ENCODE data around the gene DCC.

DNA sequence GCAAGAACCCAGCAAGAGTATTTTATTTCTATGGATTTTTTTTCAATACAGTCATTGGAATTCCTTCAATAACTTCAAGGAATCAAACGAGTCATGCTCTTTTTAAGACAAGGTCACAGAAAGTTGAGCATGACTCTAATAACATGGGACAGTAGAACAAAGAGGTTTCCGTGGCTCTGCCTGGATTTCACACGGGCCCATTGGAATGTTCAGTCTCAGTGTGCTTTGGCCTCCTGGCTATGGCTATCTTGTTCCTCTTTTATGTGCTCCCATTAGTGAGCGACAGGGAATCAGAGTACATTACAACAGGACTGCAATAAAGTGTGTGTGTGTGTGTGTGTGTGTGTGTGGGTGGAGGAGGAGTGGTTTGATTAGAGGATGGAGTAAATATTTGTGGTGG is 312.4 kb downstream of the DCC start:
- TF ChIP-seq CTCF (conservative IDR thresholded peaks at IDR 0.05; ENCODE audit: low read depth in 2 of 2) = no peak
- no peak for TF ChIP-seq EZH2 (IDR thresholded peaks at IDR 0.05; ENCODE audit: low read depth, unreplicated experiment)
- TF ChIP-seq, protein P1, sequence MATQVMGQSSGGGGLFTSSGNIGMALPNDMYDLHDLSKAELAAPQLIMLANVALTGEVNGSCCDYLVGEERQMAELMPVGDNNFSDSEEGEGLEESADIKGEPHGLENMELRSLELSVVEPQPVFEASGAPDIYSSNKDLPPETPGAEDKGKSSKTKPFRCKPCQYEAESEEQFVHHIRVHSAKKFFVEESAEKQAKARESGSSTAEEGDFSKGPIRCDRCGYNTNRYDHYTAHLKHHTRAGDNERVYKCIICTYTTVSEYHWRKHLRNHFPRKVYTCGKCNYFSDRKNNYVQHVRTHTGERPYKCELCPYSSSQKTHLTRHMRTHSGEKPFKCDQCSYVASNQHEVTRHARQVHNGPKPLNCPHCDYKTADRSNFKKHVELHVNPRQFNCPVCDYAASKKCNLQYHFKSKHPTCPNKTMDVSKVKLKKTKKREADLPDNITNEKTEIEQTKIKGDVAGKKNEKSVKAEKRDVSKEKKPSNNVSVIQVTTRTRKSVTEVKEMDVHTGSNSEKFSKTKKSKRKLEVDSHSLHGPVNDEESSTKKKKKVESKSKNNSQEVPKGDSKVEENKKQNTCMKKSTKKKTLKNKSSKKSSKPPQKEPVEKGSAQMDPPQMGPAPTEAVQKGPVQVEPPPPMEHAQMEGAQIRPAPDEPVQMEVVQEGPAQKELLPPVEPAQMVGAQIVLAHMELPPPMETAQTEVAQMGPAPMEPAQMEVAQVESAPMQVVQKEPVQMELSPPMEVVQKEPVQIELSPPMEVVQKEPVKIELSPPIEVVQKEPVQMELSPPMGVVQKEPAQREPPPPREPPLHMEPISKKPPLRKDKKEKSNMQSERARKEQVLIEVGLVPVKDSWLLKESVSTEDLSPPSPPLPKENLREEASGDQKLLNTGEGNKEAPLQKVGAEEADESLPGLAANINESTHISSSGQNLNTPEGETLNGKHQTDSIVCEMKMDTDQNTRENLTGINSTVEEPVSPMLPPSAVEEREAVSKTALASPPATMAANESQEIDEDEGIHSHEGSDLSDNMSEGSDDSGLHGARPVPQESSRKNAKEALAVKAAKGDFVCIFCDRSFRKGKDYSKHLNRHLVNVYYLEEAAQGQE (IDR thresholded peaks at IDR 0.05; ENCODE audit: unreplicated experiment) = no peak
- TF ChIP-seq POLR2AphosphoS5 (IDR thresholded peaks at IDR 0.05; ENCODE audit: low read depth) = no peak
- TF ChIP-seq CREB1 (CRISPR knock-in tag; IDR thresholded peaks at IDR 0.05; ENCODE audit: low read depth) = no peak
- TF ChIP-seq NANOG (IDR thresholded peaks at IDR 0.05; ENCODE audit: borderline replicate concordance) = no peak

Data from GM23338 (cell line).